PFSK-1 (cell line): ENCODE data around the gene ESYT2.

Experiments used
- FOXP2 ChIP-seq: optimal IDR thresholded peaks from 2 replicates; pipeline ENCODE3; 2011; ENCODE audit warnings: borderline replicate concordance, control low read depth, inconsistent platforms; ENCODE audit not compliant: insufficient read depth; ENCODE audit errors: extremely low read length, extremely low read depth
- POLR2AphosphoS5 ChIP-seq: IDR thresholded peaks from 2 replicates; pipeline ENCODE4 v1.6.1; 2012; ENCODE audit warnings: low read depth, mild to moderate bottlenecking, control low read depth, low read length, moderate library complexity
- SIN3A ChIP-seq: IDR thresholded peaks from 2 replicates; pipeline ENCODE4 v1.6.1; 2012; ENCODE audit warnings: mild to moderate bottlenecking, low read length, moderate library complexity, borderline replicate concordance; ENCODE audit not compliant: insufficient read depth
- TAF1 ChIP-seq: IDR thresholded peaks from 2 replicates; pipeline ENCODE4 v1.6.1; 2012; ENCODE audit warnings: low read length, control low read depth, borderline replicate concordance; ENCODE audit not compliant: insufficient read depth
- TF ChIP-seq, protein P1 (sequence below), 2 experiments: IDR thresholded peaks; 2 replicates each; pipeline versions ENCODE4 v1.6.1 to v1.8.0; 2011 to 2012; ENCODE audit warnings: low read depth in 2 of 2, low read length in 2 of 2, control low read depth in 1 of 2, inconsistent platforms in 1 of 2, mild to moderate bottlenecking in 1 of 2, moderate library complexity in 1 of 2; ENCODE audit not compliant: insufficient read depth in 1 of 2

The ESYT2 gene

DNA sequence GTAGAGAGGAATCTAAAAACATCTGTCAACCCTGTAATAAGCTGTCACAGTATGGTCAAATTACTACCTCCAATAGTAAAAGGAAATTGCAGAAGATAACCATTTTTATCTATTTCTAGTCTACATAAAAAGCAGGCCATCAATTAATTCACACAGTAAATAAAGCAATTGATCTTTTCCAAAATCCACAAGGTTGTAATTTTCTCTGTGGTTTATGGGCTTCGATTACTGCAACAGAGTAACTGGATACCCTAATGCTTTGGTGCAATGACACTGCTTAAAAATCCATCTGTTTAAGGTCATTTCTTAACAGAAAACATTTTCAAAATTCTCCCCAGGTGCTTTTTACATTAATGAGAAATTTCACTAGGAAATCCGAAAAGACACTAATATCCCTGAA lies 23.9 kb downstream of the ESYT2 start:
- TF ChIP-seq, protein P1, sequence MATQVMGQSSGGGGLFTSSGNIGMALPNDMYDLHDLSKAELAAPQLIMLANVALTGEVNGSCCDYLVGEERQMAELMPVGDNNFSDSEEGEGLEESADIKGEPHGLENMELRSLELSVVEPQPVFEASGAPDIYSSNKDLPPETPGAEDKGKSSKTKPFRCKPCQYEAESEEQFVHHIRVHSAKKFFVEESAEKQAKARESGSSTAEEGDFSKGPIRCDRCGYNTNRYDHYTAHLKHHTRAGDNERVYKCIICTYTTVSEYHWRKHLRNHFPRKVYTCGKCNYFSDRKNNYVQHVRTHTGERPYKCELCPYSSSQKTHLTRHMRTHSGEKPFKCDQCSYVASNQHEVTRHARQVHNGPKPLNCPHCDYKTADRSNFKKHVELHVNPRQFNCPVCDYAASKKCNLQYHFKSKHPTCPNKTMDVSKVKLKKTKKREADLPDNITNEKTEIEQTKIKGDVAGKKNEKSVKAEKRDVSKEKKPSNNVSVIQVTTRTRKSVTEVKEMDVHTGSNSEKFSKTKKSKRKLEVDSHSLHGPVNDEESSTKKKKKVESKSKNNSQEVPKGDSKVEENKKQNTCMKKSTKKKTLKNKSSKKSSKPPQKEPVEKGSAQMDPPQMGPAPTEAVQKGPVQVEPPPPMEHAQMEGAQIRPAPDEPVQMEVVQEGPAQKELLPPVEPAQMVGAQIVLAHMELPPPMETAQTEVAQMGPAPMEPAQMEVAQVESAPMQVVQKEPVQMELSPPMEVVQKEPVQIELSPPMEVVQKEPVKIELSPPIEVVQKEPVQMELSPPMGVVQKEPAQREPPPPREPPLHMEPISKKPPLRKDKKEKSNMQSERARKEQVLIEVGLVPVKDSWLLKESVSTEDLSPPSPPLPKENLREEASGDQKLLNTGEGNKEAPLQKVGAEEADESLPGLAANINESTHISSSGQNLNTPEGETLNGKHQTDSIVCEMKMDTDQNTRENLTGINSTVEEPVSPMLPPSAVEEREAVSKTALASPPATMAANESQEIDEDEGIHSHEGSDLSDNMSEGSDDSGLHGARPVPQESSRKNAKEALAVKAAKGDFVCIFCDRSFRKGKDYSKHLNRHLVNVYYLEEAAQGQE (IDR thresholded peaks at IDR 0.05; ENCODE audit: insufficient read depth in 1 of 2, low read depth in 2 of 2, low read length in 2 of 2) = no peak
- no peak for TF ChIP-seq POLR2AphosphoS5
- TF ChIP-seq TAF1 = no peak
- TF ChIP-seq SIN3A = no peak
- no peak for TF ChIP-seq FOXP2

DNA sequence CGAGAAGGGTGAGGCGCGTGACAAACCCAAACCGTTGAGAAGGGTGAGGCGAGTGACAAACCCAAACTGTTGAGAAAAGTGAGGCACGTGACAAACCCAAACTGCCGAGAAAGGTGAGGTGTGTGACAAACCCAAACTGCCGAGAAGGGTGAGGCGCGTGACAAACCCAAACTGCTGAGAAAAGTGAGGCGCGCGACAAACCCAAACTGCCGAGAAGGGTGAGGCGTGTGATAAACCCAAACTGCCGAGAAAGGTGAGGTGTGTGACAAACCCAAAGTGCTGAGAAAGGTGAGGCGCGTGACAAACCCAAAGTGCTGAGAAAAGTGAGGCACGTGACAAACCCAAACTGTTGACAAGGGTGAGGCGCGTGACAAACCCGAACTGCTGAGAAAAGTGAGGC lies 25.0 kb downstream of the ESYT2 start:
- TF ChIP-seq SIN3A (no peak), POLR2AphosphoS5 (no peak), FOXP2 (no peak), TAF1 (no peak)
- TF ChIP-seq, protein P1 (IDR thresholded peaks at IDR 0.05; ENCODE audit: insufficient read depth in 1 of 2, low read depth in 2 of 2, low read length in 2 of 2) = no peak

DNA sequence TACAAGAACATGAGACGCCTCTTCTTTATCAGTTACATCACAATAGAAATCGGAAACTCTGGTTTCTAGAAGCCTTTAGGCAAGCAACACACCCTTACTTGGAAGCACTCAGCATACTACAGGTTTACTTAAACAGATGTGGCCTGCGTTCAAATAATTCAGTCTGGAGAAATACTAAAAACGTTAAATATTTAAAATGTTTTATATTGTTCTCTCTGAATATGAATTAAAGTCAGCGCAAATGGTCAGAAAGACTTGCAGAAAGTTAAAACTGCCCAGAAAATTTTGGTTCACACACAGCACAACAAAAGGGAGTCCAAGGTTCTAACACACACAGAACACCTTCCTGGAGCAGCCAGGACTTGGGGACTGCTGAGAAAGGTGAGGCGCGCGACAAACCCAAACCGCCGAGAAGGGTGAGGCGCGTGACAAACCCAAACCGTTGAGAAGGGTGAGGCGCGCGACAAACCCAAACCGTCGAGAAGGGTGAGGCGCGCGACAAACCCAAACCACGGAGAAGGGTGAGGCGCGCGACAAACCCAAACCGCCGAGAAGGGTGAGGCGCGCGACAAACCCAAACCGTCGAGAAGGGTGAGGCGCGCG lies 25.8 kb downstream of the ESYT2 start:
- TF ChIP-seq FOXP2 = no peak
- no peak for TF ChIP-seq TAF1
- TF ChIP-seq, protein P1 (IDR thresholded peaks at IDR 0.05; ENCODE audit: insufficient read depth in 1 of 2, low read depth in 2 of 2, low read length in 2 of 2) = no peak
- TF ChIP-seq POLR2AphosphoS5 = no peak
- no peak for TF ChIP-seq SIN3A

DNA sequence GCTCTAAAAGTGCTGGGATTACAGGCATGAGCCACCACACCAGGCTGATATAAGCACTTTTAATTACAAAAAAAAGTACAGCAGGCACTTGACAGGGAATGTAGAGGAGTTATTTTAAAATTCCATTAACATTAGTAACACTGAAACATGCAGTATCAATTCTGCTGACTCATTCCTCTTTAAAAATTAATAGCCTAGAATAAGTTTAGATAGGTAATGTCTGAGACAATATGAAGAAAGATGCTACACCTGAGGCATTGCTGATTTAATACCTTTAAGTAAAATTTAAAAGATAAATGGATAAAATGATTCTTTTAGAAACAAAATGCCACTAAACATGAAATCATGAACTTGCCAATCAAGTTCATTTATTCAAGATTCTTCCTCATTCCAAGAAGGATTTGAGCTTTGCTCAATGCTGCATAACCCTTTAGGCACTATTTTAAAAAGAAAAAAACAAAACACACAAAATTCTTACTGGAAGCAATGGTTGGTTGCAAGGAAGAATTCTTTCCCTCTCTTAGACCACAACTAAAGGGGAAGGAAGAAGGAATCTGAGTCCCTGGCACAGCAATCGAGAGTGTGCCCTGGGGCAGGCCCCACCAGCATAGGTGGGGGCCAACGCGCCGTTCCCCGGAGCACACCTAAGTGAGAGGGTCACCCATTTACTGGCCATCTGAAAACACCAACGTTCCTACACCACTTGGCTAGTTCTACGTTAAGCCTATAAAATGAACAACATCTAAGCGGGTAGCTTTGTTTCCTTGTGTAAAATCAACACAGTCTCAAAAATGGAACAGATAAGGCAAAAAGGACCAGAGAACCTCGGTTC lies 26.6 kb downstream of the ESYT2 start:
- TF ChIP-seq TAF1 (no peak), SIN3A (no peak), FOXP2 (no peak), POLR2AphosphoS5 (no peak)
- TF ChIP-seq, protein P1 (IDR thresholded peaks at IDR 0.05; ENCODE audit: insufficient read depth in 1 of 2, low read depth in 2 of 2, low read length in 2 of 2) = no peak
